SK-N-SH (cell line): ENCODE measurements around the gene CNNM1.

Source experiments
- CTCF ChIP-seq: fragments of 200-600 bp; sonication (generic); IDR thresholded peaks from 2 replicates; pipeline ENCODE4 v1.6.1; 2017; ENCODE audit warnings: antibody characterized with exemption, mild to moderate bottlenecking, moderate library complexity
- EP300 ChIP-seq, 2 experiments: IDR thresholded peaks; 2 replicates each; pipeline versions ENCODE4 v1.4.0 to v1.6.1; 2012; ENCODE audit warnings: borderline replicate concordance in 1 of 2, low read depth in 1 of 2, low read length in 1 of 2
- EZH2phosphoT487 ChIP-seq: fragments of 200-600 bp; sonication (generic); IDR thresholded peaks from 2 replicates; pipeline ENCODE4 v1.6.1; 2017; ENCODE audit warnings: low read depth, mixed run types, mild to moderate bottlenecking, antibody characterized with exemption, moderate library complexity, borderline replicate concordance
- FOSL2 ChIP-seq: IDR thresholded peaks from 2 replicates; pipeline ENCODE4 v1.4.0; 2012; ENCODE audit warnings: low read depth, mild to moderate bottlenecking, moderate library complexity, borderline replicate concordance
- FOXM1 ChIP-seq: IDR thresholded peaks from 2 replicates; pipeline ENCODE4 v1.4.0; 2012; ENCODE audit warnings: low read depth, mild to moderate bottlenecking
- GABPA ChIP-seq: IDR thresholded peaks from 2 replicates; pipeline ENCODE4 v1.4.0; 2012; ENCODE audit warnings: low read depth, mild to moderate bottlenecking
- REST ChIP-seq: IDR thresholded peaks from 2 replicates; pipeline ENCODE4 v1.6.1; 2012; ENCODE audit warnings: mild to moderate bottlenecking, low read depth, low read length, moderate library complexity
- RFX5 ChIP-seq: IDR thresholded peaks from 2 replicates; pipeline ENCODE4 v1.6.1; 2012; ENCODE audit warnings: mild to moderate bottlenecking, improper control_type of control experiment, low read length
- RXRA ChIP-seq: IDR thresholded peaks from 2 replicates; pipeline ENCODE4 v1.4.0; 2012; ENCODE audit warnings: low read depth, mild to moderate bottlenecking, borderline replicate concordance
- SMC3 ChIP-seq: IDR thresholded peaks from 2 replicates; pipeline ENCODE4 v1.6.1; 2012; ENCODE audit warnings: low read depth, low read length, improper control_type of control experiment
- TEAD4 ChIP-seq: IDR thresholded peaks from 2 replicates; pipeline ENCODE4 v1.4.0; 2012; ENCODE audit warnings: mild to moderate bottlenecking, borderline replicate concordance; ENCODE audit not compliant: insufficient read depth
- USF1 ChIP-seq: IDR thresholded peaks from 2 replicates; pipeline ENCODE4 v1.4.0; 2012; ENCODE audit warnings: low read depth, borderline replicate concordance
- USF2 ChIP-seq: fragments of 150-350 bp; IDR thresholded peaks from 2 replicates; pipeline ENCODE4 v1.6.1; 2017; ENCODE audit warnings: antibody characterized with exemption, low read length, low read depth, borderline replicate concordance
- YY1 ChIP-seq: IDR thresholded peaks from 2 replicates; pipeline ENCODE4 v1.4.0; 2012; ENCODE audit warnings: low read depth, mild to moderate bottlenecking

- TF ChIP-seq TEAD4 = no peak
- TF ChIP-seq RXRA = no peak
- no peak for TF ChIP-seq GABPA
- no peak for TF ChIP-seq CTCF
- no peak for TF ChIP-seq REST
- TF ChIP-seq SMC3 = no peak
- TF ChIP-seq EP300 (IDR thresholded peaks at IDR 0.05; ENCODE audit: borderline replicate concordance in 1 of 2, low read depth in 1 of 2, low read length in 1 of 2) = no peak
- TF ChIP-seq USF1 = no peak
- TF ChIP-seq YY1 = no peak
- TF ChIP-seq FOXM1 = no peak
- no peak for TF ChIP-seq EZH2phosphoT487
- TF ChIP-seq USF2 = no peak
- no peak for TF ChIP-seq FOSL2
- no peak for TF ChIP-seq RFX5
Observed at GRCh38 chr10:99353182-99353581, 24.0 kb downstream of the CNNM1 start.
